Liver (tissue), 9 donors: Measurements from ENCODE around the gene SUGP2. TPM values are rescaled to one million over a fixed set of nuclear protein-coding genes. Genes with fewer than 3 reads are reported as not detected.

Experiments
- DNase-seq: peaks from one replicate; pipeline ENCODE4 v3.0.0-alpha.2; 2017; ENCODE audit warnings: low spot score
- H3K27ac ChIP-seq, 2 donors: one replicate each; pipeline ENCODE4 v1.7.0; 2013; ENCODE audit warnings: inconsistent platforms in 2 of 2, low read length in 2 of 2, control low read depth in 1 of 2, low read depth in 1 of 2, mild to moderate bottlenecking in 1 of 2
- H3K27me3 ChIP-seq, 4 donors: one replicate each; pipeline versions ENCODE4 v1.6.1 to v1.7.0; 2013; ENCODE audit warnings: low read length in 3 of 4, inconsistent platforms in 1 of 4, mild to moderate bottlenecking in 1 of 4, moderate library complexity in 1 of 4; ENCODE audit not compliant: control insufficient read depth in 4 of 4, insufficient read depth in 4 of 4
- H3K36me3 ChIP-seq, 4 donors: one replicate each; pipeline versions ENCODE4 v1.6.1 to v1.7.0; 2013; ENCODE audit warnings: low read length in 3 of 4, mild to moderate bottlenecking in 3 of 4, low read depth in 1 of 4, moderate library complexity in 1 of 4; ENCODE audit not compliant: control insufficient read depth in 4 of 4, insufficient read depth in 3 of 4
- H3K4me1 ChIP-seq, 4 donors: one replicate each; pipeline versions ENCODE4 v1.6.1 to v1.7.0; 2013; ENCODE audit warnings: low read length in 3 of 4, mild to moderate bottlenecking in 3 of 4, moderate library complexity in 1 of 4; ENCODE audit not compliant: control insufficient read depth in 4 of 4, insufficient read depth in 4 of 4
- H3K4me3 ChIP-seq, 3 donors: one replicate each; pipeline versions ENCODE4 v1.6.1 to v1.7.0; 2013; ENCODE audit warnings: low read length in 3 of 3, control low read depth in 1 of 3, low read depth in 1 of 3, mild to moderate bottlenecking in 1 of 3
- H3K9ac ChIP-seq, 2 donors: one replicate each; pipeline ENCODE4 v1.7.0; 2013; ENCODE audit warnings: low read length in 2 of 2, mild to moderate bottlenecking in 2 of 2, moderate library complexity in 2 of 2, control low read depth in 1 of 2, low read depth in 1 of 2
- H3K9me3 ChIP-seq, 4 donors: one replicate each; pipeline versions ENCODE4 v1.6.1 to v1.7.0; 2013; ENCODE audit warnings: low read length in 3 of 4; ENCODE audit not compliant: control insufficient read depth in 4 of 4
- FOXA1 ChIP-seq: IDR thresholded peaks from 2 replicates; pipeline ENCODE4 v1.6.1; 2016; ENCODE audit warnings: antibody characterized with exemption
- FOXA2 ChIP-seq: IDR thresholded peaks from 2 replicates; pipeline ENCODE4 v1.6.1; 2016; ENCODE audit warnings: antibody characterized with exemption
- GABPA ChIP-seq, 2 donors: IDR thresholded peaks in 1 of 2; conservative IDR thresholded peaks in 1 of 2; 2 replicates each; pipeline ENCODE4 v1.6.1; 2016; ENCODE audit warnings: antibody characterized with exemption in 2 of 2, mild to moderate bottlenecking in 1 of 2, moderate library complexity in 1 of 2
- HNF4A ChIP-seq, 2 donors: conservative IDR thresholded peaks; 2 replicates each; pipeline ENCODE4 v1.6.1; 2016; ENCODE audit warnings: antibody characterized with exemption in 2 of 2, mild to moderate bottlenecking in 2 of 2
- HNF4G ChIP-seq: IDR thresholded peaks from 2 replicates; pipeline ENCODE4 v1.6.1; 2016; ENCODE audit warnings: antibody characterized with exemption
- NR2F2 ChIP-seq: IDR thresholded peaks from 2 replicates; pipeline ENCODE4 v1.6.1; 2016; ENCODE audit warnings: antibody characterized with exemption
- RAD21 ChIP-seq, 2 donors: IDR thresholded peaks; 2 replicates each; pipeline ENCODE4 v1.6.1; 2016; ENCODE audit warnings: antibody characterized with exemption in 2 of 2, mild to moderate bottlenecking in 2 of 2
- SP1 ChIP-seq: IDR thresholded peaks from 2 replicates; pipeline ENCODE4 v1.6.1; 2018; ENCODE audit warnings: antibody characterized with exemption, mild to moderate bottlenecking
- YY1 ChIP-seq: IDR thresholded peaks from 2 replicates; pipeline ENCODE4 v1.6.1; 2016; ENCODE audit warnings: antibody characterized with exemption, mild to moderate bottlenecking
- WGBS: extraction: QIAGEN DNeasy Blood & Tissue Kit; methylation state at CpG from one replicate; pipeline ENCODE4 v1.1.7; 2013; 5-methylcytosine and 5-hydroxymethylcytosine counted together
- polyA plus RNA-seq, 2 donors: library from polyadenylated mRNA; stranded (reverse) in 1 of 2; unstranded in 1 of 2; fragments of 200-250 nt in 1 of 2; fragments of >200 nt in 1 of 2; fragmentation: Nextera tagmentation in 1 of 2; extraction: Ambion mirVana in 1 of 2; gene quantifications; one replicate each; pipeline versions ENCODE4 v1.2.1 to v1.2.3, GENCODE V29; 2013 to 2015
- total RNA-seq, 2 donors: library from RNA; depleted of rRNA; stranded (reverse); fragments of >200 nt; gene quantifications; one replicate each; pipeline ENCODE4 v1.2.3, GENCODE V29; 2014
- TF ChIP-seq, protein P1 (sequence below): IDR thresholded peaks from 2 replicates; pipeline ENCODE4 v1.6.1; 2016; ENCODE audit warnings: antibody characterized with exemption, mild to moderate bottlenecking
- TF ChIP-seq, protein P2 (sequence below): fragments of 150-350 bp; IDR thresholded peaks from 2 replicates; pipeline ENCODE4 v1.5.1; 2017; ENCODE audit warnings: improper control_type of control experiment, low read depth, low read length; ENCODE audit not compliant: missing input control
- TF ChIP-seq, protein P3 (sequence below): IDR thresholded peaks from 2 replicates; pipeline ENCODE4 v1.6.1; 2016; ENCODE audit warnings: antibody characterized with exemption
- donor health status: healthy.
- donor health status: healthy.
- donor health status: healthy.
- donor health status: healthy.
- donor health status: healthy.

Gene SUGP2
- total and polyA plus RNA-seq, 4 donors = 9.6 to 29.0 (median 19.2) TPM

DNA sequence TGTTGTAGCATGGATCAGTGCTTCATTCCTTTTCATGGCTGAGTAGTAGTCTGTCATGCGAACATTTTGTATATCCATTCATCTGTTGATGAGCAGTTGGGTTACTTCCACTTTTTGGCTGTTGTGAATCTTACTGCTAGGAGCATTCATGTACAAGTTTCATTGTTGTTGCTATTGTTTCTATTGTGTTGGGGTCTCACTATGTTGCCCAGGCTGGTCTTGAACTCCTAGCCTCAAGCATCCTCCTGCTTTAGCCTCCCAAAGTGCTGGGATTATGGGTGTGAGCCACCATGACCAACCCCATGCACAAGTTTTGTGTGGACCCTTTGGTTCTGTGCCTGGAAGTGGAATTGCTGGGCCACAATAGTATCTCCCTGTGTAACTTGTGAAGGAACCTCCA is 46.3 kb upstream of the SUGP2 start:
- DNase-seq = no peak
- H3K4me3 ChIP-seq = no peak overlapping the region
- peaks cover 0 to 2% (median under 1%) of the 10 kb centered on the region in 4 donors for H3K36me3 ChIP-seq
- TF ChIP-seq, protein P1, sequence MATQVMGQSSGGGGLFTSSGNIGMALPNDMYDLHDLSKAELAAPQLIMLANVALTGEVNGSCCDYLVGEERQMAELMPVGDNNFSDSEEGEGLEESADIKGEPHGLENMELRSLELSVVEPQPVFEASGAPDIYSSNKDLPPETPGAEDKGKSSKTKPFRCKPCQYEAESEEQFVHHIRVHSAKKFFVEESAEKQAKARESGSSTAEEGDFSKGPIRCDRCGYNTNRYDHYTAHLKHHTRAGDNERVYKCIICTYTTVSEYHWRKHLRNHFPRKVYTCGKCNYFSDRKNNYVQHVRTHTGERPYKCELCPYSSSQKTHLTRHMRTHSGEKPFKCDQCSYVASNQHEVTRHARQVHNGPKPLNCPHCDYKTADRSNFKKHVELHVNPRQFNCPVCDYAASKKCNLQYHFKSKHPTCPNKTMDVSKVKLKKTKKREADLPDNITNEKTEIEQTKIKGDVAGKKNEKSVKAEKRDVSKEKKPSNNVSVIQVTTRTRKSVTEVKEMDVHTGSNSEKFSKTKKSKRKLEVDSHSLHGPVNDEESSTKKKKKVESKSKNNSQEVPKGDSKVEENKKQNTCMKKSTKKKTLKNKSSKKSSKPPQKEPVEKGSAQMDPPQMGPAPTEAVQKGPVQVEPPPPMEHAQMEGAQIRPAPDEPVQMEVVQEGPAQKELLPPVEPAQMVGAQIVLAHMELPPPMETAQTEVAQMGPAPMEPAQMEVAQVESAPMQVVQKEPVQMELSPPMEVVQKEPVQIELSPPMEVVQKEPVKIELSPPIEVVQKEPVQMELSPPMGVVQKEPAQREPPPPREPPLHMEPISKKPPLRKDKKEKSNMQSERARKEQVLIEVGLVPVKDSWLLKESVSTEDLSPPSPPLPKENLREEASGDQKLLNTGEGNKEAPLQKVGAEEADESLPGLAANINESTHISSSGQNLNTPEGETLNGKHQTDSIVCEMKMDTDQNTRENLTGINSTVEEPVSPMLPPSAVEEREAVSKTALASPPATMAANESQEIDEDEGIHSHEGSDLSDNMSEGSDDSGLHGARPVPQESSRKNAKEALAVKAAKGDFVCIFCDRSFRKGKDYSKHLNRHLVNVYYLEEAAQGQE = no peak
- TF ChIP-seq GABPA (IDR thresholded peaks at IDR 0.05 in 1 of 2, conservative IDR thresholded peaks at IDR 0.05 in 1 of 2) = no peak
- TF ChIP-seq RAD21 (IDR thresholded peaks at IDR 0.05) = no peak
- no peak for TF ChIP-seq SP1
- TF ChIP-seq, protein P2, sequence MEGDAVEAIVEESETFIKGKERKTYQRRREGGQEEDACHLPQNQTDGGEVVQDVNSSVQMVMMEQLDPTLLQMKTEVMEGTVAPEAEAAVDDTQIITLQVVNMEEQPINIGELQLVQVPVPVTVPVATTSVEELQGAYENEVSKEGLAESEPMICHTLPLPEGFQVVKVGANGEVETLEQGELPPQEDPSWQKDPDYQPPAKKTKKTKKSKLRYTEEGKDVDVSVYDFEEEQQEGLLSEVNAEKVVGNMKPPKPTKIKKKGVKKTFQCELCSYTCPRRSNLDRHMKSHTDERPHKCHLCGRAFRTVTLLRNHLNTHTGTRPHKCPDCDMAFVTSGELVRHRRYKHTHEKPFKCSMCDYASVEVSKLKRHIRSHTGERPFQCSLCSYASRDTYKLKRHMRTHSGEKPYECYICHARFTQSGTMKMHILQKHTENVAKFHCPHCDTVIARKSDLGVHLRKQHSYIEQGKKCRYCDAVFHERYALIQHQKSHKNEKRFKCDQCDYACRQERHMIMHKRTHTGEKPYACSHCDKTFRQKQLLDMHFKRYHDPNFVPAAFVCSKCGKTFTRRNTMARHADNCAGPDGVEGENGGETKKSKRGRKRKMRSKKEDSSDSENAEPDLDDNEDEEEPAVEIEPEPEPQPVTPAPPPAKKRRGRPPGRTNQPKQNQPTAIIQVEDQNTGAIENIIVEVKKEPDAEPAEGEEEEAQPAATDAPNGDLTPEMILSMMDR = no peak
- no peaks in the 10 kb centered on the region for H3K9me3 ChIP-seq
- H3K27me3 ChIP-seq = no peaks in the 10 kb centered on the region
- no peak overlapping the region for H3K27ac ChIP-seq
- peaks cover 6 to 38% (median 14%) of the 10 kb centered on the region in 4 donors for H3K4me1 ChIP-seq
- no peak overlapping the region for H3K9ac ChIP-seq
- 100% methylated on average over 1 of the region's 1 CpG for WGBS

DNA sequence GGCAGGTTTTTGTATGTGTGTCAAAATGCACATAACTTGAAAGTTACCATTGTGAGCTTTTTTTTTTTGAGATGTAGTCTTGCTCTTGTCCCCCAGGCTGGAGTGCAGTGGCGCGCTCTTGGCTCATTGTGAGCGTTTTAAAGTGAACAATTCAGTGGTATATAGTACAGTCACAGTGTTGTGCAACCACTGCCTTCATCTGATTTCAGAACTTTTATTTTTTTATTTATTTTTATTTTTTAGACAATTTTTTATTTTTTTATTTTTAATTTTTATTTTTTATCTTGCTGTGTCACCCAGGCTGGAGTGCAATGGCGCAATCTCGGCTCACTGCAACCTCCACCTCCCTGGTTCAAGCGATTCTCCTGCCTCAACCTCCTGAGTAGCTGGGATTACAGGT is 45.5 kb upstream of the SUGP2 start:
- Histone ChIP-seq H3K9me3 (no peaks in the 10 kb centered on the region), H3K27ac (no peak overlapping the region), H3K4me3 (no peak overlapping the region), H3K36me3 (peaks cover 0 to 2% (median under 1%) of the 10 kb centered on the region in 4 donors), H3K27me3 (no peaks in the 10 kb centered on the region), H3K9ac (no peak overlapping the region), H3K4me1 (peaks cover 6 to 46% (median 21%) of the 10 kb centered on the region in 4 donors)
- no peak for DNase-seq
- TF ChIP-seq SP1 (no peak), NR2F2 (no peak), FOXA2 (no peak), HNF4A (conservative IDR thresholded peaks at IDR 0.05) (no peak), HNF4G (no peak), YY1 (no peak), FOXA1 (no peak)
- TF ChIP-seq, protein P3, sequence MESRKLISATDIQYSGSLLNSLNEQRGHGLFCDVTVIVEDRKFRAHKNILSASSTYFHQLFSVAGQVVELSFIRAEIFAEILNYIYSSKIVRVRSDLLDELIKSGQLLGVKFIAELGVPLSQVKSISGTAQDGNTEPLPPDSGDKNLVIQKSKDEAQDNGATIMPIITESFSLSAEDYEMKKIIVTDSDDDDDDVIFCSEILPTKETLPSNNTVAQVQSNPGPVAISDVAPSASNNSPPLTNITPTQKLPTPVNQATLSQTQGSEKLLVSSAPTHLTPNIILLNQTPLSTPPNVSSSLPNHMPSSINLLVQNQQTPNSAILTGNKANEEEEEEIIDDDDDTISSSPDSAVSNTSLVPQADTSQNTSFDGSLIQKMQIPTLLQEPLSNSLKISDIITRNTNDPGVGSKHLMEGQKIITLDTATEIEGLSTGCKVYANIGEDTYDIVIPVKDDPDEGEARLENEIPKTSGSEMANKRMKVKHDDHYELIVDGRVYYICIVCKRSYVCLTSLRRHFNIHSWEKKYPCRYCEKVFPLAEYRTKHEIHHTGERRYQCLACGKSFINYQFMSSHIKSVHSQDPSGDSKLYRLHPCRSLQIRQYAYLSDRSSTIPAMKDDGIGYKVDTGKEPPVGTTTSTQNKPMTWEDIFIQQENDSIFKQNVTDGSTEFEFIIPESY = no peak
- TF ChIP-seq, protein P2 = no peak
- 93% methylated on average over 6 of the region's 6 CpGs for WGBS
